Breast epithelium (tissue), 3 donors: ENCODE data around the gene MARCHF9.

Experiments
- CTCF ChIP-seq, 3 donors: fragments of 450-650 bp; IDR thresholded peaks; one replicate each; pipeline ENCODE4 v1.5.1; 2016 to 2017; ENCODE audit warnings: antibody characterized with exemption in 3 of 3, mild to moderate bottlenecking in 3 of 3, moderate library complexity in 3 of 3
- POLR2A ChIP-seq: fragments of 450-650 bp; IDR thresholded peaks from one replicate; pipeline ENCODE4 v1.6.1; 2016; ENCODE audit warnings: antibody characterized with exemption, mild to moderate bottlenecking, moderate library complexity
- POLR2AphosphoS5 ChIP-seq, 3 donors: sonication (generic); formaldehyde crosslinking; IDR thresholded peaks; one replicate each; pipeline ENCODE4 v1.6.1; 2017; ENCODE audit warnings: antibody characterized with exemption in 3 of 3

GRCh38 chr12:57769594-57769993 is 14.7 kb downstream of the MARCHF9 start:
- TF ChIP-seq CTCF (IDR thresholded peaks at IDR 0.05) = no peak
- no peak for TF ChIP-seq POLR2A
- no peak for TF ChIP-seq POLR2AphosphoS5 (IDR thresholded peaks at IDR 0.05)
